ENCODE data around the gene CLDN20. TPM values are rescaled to one million over a fixed set of nuclear protein-coding genes. Genes with fewer than 3 reads are reported as not detected.

The CLDN20 gene
- total RNA-seq, 5 donors from 2014 or later (not counting 1 experiment from before 2014, with no cell fraction given), result not detected

DNA sequence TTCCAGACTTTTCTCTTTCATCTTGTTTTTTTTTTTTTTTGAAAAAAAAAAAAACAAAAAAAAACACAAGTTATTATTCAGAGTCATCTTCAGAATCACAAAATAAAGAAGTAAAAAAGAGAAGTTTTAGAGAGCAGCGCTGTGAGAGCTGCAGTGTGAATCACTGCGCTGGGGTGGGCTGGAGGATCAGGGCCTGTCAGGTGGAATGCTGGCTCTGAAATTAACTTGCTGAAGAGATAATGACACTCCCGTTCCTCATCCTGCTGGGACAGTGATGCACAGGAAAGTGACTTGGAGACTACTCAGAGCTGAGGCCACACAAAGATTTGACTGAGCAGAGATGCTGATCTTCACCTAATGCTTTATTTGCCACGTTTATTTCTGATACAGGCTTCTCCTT lies 42.7 kb upstream of the CLDN20 start:
- ChIA-PET POLR2A (no interaction called here), CTCF (no interaction called here)
- ATAC-seq (replicated peaks in 1 of 4) (no peak), DNase-seq (peak in 1 of 35 experiments; percentile 3)
- Mint-ChIP-seq H3K4me3 (no peak overlapping the region), H3K4me1 (peaks cover 5 to 16% (median 12%) of the 10 kb centered on the region in 3 donors), H3K27me3 (peaks cover 10 to 12% of the 10 kb centered on the region in 2 donors), H3K9me3 (no peaks in the 10 kb centered on the region), H3K36me3 (no peaks in the 10 kb centered on the region), H3K27ac (no peak overlapping the region)
- Histone ChIP-seq H3K9me3 (no peaks in the 10 kb centered on the region), H3K4me3 (ENCODE audit: control insufficient read depth in 1 of 2, extremely low read depth in 1 of 2, low read length in 1 of 2) (no peak overlapping the region), H3K27me3 (replicated peaks in 1 of 2; ENCODE audit: control insufficient read depth in 2 of 2, extremely low read depth in 1 of 2, insufficient read depth in 2 of 2, low read length in 1 of 2) (peaks cover 0 to 7% of the 10 kb centered on the region in 2 experiments), H3K36me3 (ENCODE audit: control insufficient read depth in 2 of 2, extremely low read depth in 1 of 2, insufficient read depth in 1 of 2, low read length in 1 of 2) (no peaks in the 10 kb centered on the region), H3K27ac (ENCODE audit: low read length) (no peak overlapping the region), H3K4me1 (ENCODE audit: control insufficient read depth in 1 of 2, extremely low read depth in 1 of 2, insufficient read depth in 2 of 2, low read length in 2 of 2) (peaks cover 0 to 11% of the 10 kb centered on the region in 2 experiments)
- 100% methylated on average over 1 of the region's 4 CpGs for WGBS (ENCODE audit: insufficient coverage)

DNA sequence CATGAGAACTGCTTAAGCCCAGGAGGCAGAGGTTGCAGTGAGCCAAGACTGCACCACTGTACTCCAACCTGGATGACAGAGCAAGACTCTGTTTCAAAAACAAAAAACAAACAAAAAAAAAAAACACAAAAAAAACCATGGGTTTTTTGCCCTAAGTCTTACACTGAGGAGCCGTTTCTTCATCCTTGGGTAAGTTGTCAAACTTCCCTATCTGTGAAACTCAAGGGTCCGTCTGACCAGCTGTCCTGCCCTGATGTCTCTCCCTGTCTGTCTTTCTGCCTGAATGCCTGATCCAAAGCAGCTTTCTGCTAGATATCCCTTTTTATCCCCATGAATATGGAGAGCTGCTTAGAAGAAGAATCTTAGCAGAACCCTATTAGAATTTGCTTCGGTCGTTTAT lies 41.3 kb upstream of the CLDN20 start:
- Mint-ChIP-seq H3K27me3 (peaks cover 5 to 13% of the 10 kb centered on the region in 2 donors), H3K4me3 (no peak overlapping the region), H3K27ac (no peak overlapping the region), H3K36me3 (no peaks in the 10 kb centered on the region), H3K9me3 (no peaks in the 10 kb centered on the region), H3K4me1 (peaks cover 5 to 16% (median 10%) of the 10 kb centered on the region in 3 donors)
- Histone ChIP-seq H3K36me3 (ENCODE audit: control insufficient read depth in 2 of 2, extremely low read depth in 1 of 2, insufficient read depth in 1 of 2, low read length in 1 of 2) (no peaks in the 10 kb centered on the region), H3K9me3 (no peaks in the 10 kb centered on the region), H3K4me1 (ENCODE audit: control insufficient read depth in 1 of 2, extremely low read depth in 1 of 2, insufficient read depth in 2 of 2, low read length in 2 of 2) (peaks cover 0 to 11% of the 10 kb centered on the region in 2 experiments), H3K27ac (ENCODE audit: low read length) (no peak overlapping the region), H3K4me3 (ENCODE audit: control insufficient read depth in 1 of 2, extremely low read depth in 1 of 2, low read length in 1 of 2) (no peak overlapping the region), H3K27me3 (replicated peaks in 1 of 2; ENCODE audit: control insufficient read depth in 2 of 2, extremely low read depth in 1 of 2, insufficient read depth in 2 of 2, low read length in 1 of 2) (peaks cover 0 to 7% of the 10 kb centered on the region in 2 experiments)
- DNase-seq (no peak), ATAC-seq (replicated peaks in 1 of 4) (no peak)
- WGBS (ENCODE audit: insufficient coverage), result 100% methylated on average over 2 of the region's 4 CpGs
- POLR2A ChIA-PET, result no interaction called here
- CTCF ChIA-PET, result no interaction called here

DNA sequence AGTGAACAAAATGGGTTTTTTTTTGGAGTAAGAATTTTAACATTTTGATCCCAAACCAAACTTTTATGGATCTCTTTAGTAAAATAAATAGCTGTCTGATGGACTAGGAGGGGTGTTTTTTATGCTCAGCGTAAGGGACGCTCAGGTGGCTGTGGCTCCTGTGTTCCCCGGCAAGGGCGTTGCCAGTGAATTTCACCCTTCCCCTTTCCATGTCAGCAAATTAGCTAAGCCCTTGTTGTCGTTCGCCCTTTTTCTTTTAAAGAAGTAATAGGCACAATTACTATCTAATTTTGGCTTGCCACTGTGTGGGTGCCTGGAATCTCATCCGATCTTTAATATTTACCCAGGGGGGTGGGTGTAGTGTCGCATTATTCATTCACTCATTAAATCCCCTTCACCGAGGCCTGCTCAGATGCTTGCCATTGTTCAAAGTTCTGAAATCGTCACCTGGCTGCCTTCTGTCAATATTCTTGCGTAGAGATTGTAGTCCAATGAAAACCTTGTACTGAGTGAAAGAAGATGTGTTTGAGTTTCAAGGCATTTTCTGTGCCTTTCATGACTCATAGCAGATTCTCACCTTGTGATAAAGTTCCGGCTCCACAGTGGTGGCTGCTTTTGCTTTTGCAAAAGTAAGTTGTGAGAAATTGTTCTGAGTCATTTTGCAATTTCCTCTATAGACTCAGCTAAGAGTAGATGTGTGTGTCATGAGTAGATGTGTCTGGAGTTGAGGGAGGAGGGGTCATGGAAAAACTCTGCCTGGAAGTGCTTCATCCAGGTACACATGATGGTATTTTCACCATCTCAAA lies 40.0 kb upstream of the CLDN20 start:
- Histone ChIP-seq H3K9me3 (no peaks in the 10 kb centered on the region), H3K27ac (ENCODE audit: low read length) (peak overlapping the region; percentile 58), H3K4me1 (ENCODE audit: control insufficient read depth in 1 of 2, extremely low read depth in 1 of 2, insufficient read depth in 2 of 2, low read length in 2 of 2) (peaks cover 0 to 11% of the 10 kb centered on the region in 2 experiments), H3K4me3 (ENCODE audit: control insufficient read depth in 1 of 2, extremely low read depth in 1 of 2, low read length in 1 of 2) (no peak overlapping the region), H3K27me3 (replicated peaks in 1 of 2; ENCODE audit: control insufficient read depth in 2 of 2, extremely low read depth in 1 of 2, insufficient read depth in 2 of 2, low read length in 1 of 2) (peaks cover 0 to 7% of the 10 kb centered on the region in 2 experiments), H3K36me3 (ENCODE audit: control insufficient read depth in 2 of 2, extremely low read depth in 1 of 2, insufficient read depth in 1 of 2, low read length in 1 of 2) (no peaks in the 10 kb centered on the region)
- ATAC-seq (replicated peaks in 1 of 4) (peak; percentile 74 to 81 (median 76)), DNase-seq (peak in 7 of 35 experiments; percentile 2 to 44 (median 2))
- CTCF ChIA-PET, result no interaction called here
- H3K4me1 Mint-ChIP-seq, result peaks cover 5 to 16% (median 10%) of the 10 kb centered on the region in 3 donors
- WGBS (ENCODE audit: insufficient coverage), result 50% methylated on average over 4 of the region's 12 CpGs
- no peaks in the 10 kb centered on the region for H3K36me3 Mint-ChIP-seq
- H3K4me3 Mint-ChIP-seq, result peak overlapping the region in 1 of 3 donors; percentile 38
- peaks cover 5 to 13% of the 10 kb centered on the region in 2 donors for H3K27me3 Mint-ChIP-seq
- peak overlapping the region; percentile 27 to 62 for H3K27ac Mint-ChIP-seq
- POLR2A ChIA-PET, result no interaction called here
- H3K9me3 Mint-ChIP-seq, result no peaks in the 10 kb centered on the region

- Histone ChIP-seq H3K4me1 (ENCODE audit: control insufficient read depth in 1 of 2, extremely low read depth in 1 of 2, insufficient read depth in 2 of 2, low read length in 2 of 2) (peaks cover 0 to 11% of the 10 kb centered on the region in 2 experiments), H3K27me3 (replicated peaks in 1 of 2; ENCODE audit: control insufficient read depth in 2 of 2, extremely low read depth in 1 of 2, insufficient read depth in 2 of 2, low read length in 1 of 2) (peaks cover 0 to 2% of the 10 kb centered on the region in 2 experiments), H3K9me3 (no peaks in the 10 kb centered on the region), H3K27ac (ENCODE audit: low read length) (peak overlapping the region; percentile 58), H3K4me3 (ENCODE audit: control insufficient read depth in 1 of 2, extremely low read depth in 1 of 2, low read length in 1 of 2) (no peak overlapping the region), H3K36me3 (ENCODE audit: control insufficient read depth in 2 of 2, extremely low read depth in 1 of 2, insufficient read depth in 1 of 2, low read length in 1 of 2) (no peaks in the 10 kb centered on the region)
- ATAC-seq (replicated peaks in 1 of 4) (no peak), DNase-seq (no peak)
- 95% methylated on average over 4 of the region's 7 CpGs for WGBS (ENCODE audit: insufficient coverage)
- peaks cover 1 to 8% of the 10 kb centered on the region in 2 donors for H3K27me3 Mint-ChIP-seq
- ChIA-PET CTCF (no interaction called here), POLR2A (no interaction called here)
- H3K9me3 Mint-ChIP-seq, result no peaks in the 10 kb centered on the region
- H3K4me3 Mint-ChIP-seq, result no peak overlapping the region
- H3K4me1 Mint-ChIP-seq, result peaks cover 5 to 16% (median 10%) of the 10 kb centered on the region in 3 donors
- no peaks in the 10 kb centered on the region for H3K36me3 Mint-ChIP-seq
- H3K27ac Mint-ChIP-seq, result peak overlapping the region in 1 of 2 donors; percentile 27
Observed at GRCh38 chr6:155224618-155225017, 39.2 kb upstream of the CLDN20 start.

GRCh38 chr6:155227046-155227445 lies 36.8 kb upstream of the CLDN20 start:
- ATAC-seq (replicated peaks in 1 of 4), result no peak
- peaks cover 0 to 7% of the 10 kb centered on the region in 2 donors for H3K27me3 Mint-ChIP-seq
- CTCF ChIA-PET, result interaction anchor here in 1 of 2 donors (0.5 kb wide), 1 partner anchor 15 kb away, joined by 3 read pairs; no protein-coding TSS in a partner anchor

GRCh38 chr6:155228546-155229166 lies 35.2 kb upstream of the CLDN20 start:
- no peak overlapping the region for H3K27ac Mint-ChIP-seq
- Histone ChIP-seq H3K9me3 (no peaks in the 10 kb centered on the region), H3K4me3 (ENCODE audit: control insufficient read depth in 1 of 2, extremely low read depth in 1 of 2, low read length in 1 of 2) (no peak overlapping the region), H3K27me3 (replicated peaks in 1 of 2; ENCODE audit: control insufficient read depth in 2 of 2, extremely low read depth in 1 of 2, insufficient read depth in 2 of 2, low read length in 1 of 2) (no peaks in the 10 kb centered on the region), H3K36me3 (ENCODE audit: control insufficient read depth in 2 of 2, extremely low read depth in 1 of 2, insufficient read depth in 1 of 2, low read length in 1 of 2) (no peaks in the 10 kb centered on the region), H3K4me1 (ENCODE audit: control insufficient read depth in 1 of 2, extremely low read depth in 1 of 2, insufficient read depth in 2 of 2, low read length in 2 of 2) (peaks cover 0 to 9% of the 10 kb centered on the region in 2 experiments), H3K27ac (ENCODE audit: low read length) (no peak overlapping the region)
- H3K36me3 Mint-ChIP-seq, result peaks cover 3% of the 10 kb centered on the region
- H3K4me1 Mint-ChIP-seq, result peaks cover 5 to 14% (median 10%) of the 10 kb centered on the region in 3 donors
- no peaks in the 10 kb centered on the region for H3K9me3 Mint-ChIP-seq
- WGBS (ENCODE audit: insufficient coverage), result 90% methylated on average over 12 of the region's 13 CpGs
- H3K4me3 Mint-ChIP-seq, result no peak overlapping the region
- ATAC-seq (replicated peaks in 1 of 4) (no peak), DNase-seq (no peak)
- ChIA-PET POLR2A (no interaction called here), CTCF (no interaction called here)
- H3K27me3 Mint-ChIP-seq, result peaks cover 0 to 4% of the 10 kb centered on the region in 2 donors

More at GRCh38 chr6:155227046-155227445, 36.8 kb upstream of the CLDN20 start:
- Histone ChIP-seq H3K27ac (ENCODE audit: low read length) (no peak overlapping the region), H3K4me3 (ENCODE audit: control insufficient read depth in 1 of 2, extremely low read depth in 1 of 2, low read length in 1 of 2) (no peak overlapping the region), H3K9me3 (no peaks in the 10 kb centered on the region), H3K27me3 (replicated peaks in 1 of 2; ENCODE audit: control insufficient read depth in 2 of 2, extremely low read depth in 1 of 2, insufficient read depth in 2 of 2, low read length in 1 of 2) (no peaks in the 10 kb centered on the region), H3K36me3 (ENCODE audit: control insufficient read depth in 2 of 2, extremely low read depth in 1 of 2, insufficient read depth in 1 of 2, low read length in 1 of 2) (no peaks in the 10 kb centered on the region), H3K4me1 (ENCODE audit: control insufficient read depth in 1 of 2, extremely low read depth in 1 of 2, insufficient read depth in 2 of 2, low read length in 2 of 2) (peaks cover 0 to 11% of the 10 kb centered on the region in 2 experiments)
- no peak for DNase-seq
- POLR2A ChIA-PET, result no interaction called here
- Mint-ChIP-seq H3K36me3 (peaks cover 3% of the 10 kb centered on the region), H3K9me3 (no peaks in the 10 kb centered on the region), H3K4me1 (peaks cover 5 to 16% (median 10%) of the 10 kb centered on the region in 3 donors), H3K4me3 (no peak overlapping the region), H3K27ac (no peak overlapping the region)
- 100% methylated on average over 3 of the region's 4 CpGs for WGBS (ENCODE audit: insufficient coverage)
